Liver (tissue), 9 donors: Measurements from ENCODE around the gene ITIH6. TPM values are rescaled to one million over a fixed set of nuclear protein-coding genes. Genes with fewer than 3 reads are reported as not detected.

ENCODE experiments used
- DNase-seq: peaks from one replicate; pipeline ENCODE4 v3.0.0-alpha.2; 2017; ENCODE audit warnings: low spot score
- H3K27ac ChIP-seq, 2 donors: one replicate each; pipeline ENCODE4 v1.7.0; 2013; ENCODE audit warnings: inconsistent platforms in 2 of 2, low read length in 2 of 2, control low read depth in 1 of 2, low read depth in 1 of 2, mild to moderate bottlenecking in 1 of 2
- H3K27me3 ChIP-seq, 4 donors: one replicate each; pipeline versions ENCODE4 v1.6.1 to v1.7.0; 2013; ENCODE audit warnings: low read length in 3 of 4, inconsistent platforms in 1 of 4, mild to moderate bottlenecking in 1 of 4, moderate library complexity in 1 of 4; ENCODE audit not compliant: control insufficient read depth in 4 of 4, insufficient read depth in 4 of 4
- H3K36me3 ChIP-seq, 4 donors: one replicate each; pipeline versions ENCODE4 v1.6.1 to v1.7.0; 2013; ENCODE audit warnings: low read length in 3 of 4, mild to moderate bottlenecking in 3 of 4, low read depth in 1 of 4, moderate library complexity in 1 of 4; ENCODE audit not compliant: control insufficient read depth in 4 of 4, insufficient read depth in 3 of 4
- H3K4me1 ChIP-seq, 4 donors: one replicate each; pipeline versions ENCODE4 v1.6.1 to v1.7.0; 2013; ENCODE audit warnings: low read length in 3 of 4, mild to moderate bottlenecking in 3 of 4, moderate library complexity in 1 of 4; ENCODE audit not compliant: control insufficient read depth in 4 of 4, insufficient read depth in 4 of 4
- H3K4me3 ChIP-seq, 3 donors: one replicate each; pipeline versions ENCODE4 v1.6.1 to v1.7.0; 2013; ENCODE audit warnings: low read length in 3 of 3, control low read depth in 1 of 3, low read depth in 1 of 3, mild to moderate bottlenecking in 1 of 3
- H3K9ac ChIP-seq, 2 donors: one replicate each; pipeline ENCODE4 v1.7.0; 2013; ENCODE audit warnings: low read length in 2 of 2, mild to moderate bottlenecking in 2 of 2, moderate library complexity in 2 of 2, control low read depth in 1 of 2, low read depth in 1 of 2
- H3K9me3 ChIP-seq, 4 donors: one replicate each; pipeline versions ENCODE4 v1.6.1 to v1.7.0; 2013; ENCODE audit warnings: low read length in 3 of 4; ENCODE audit not compliant: control insufficient read depth in 4 of 4
- ATF3 ChIP-seq: IDR thresholded peaks from 2 replicates; pipeline ENCODE4 v1.6.1; 2016; ENCODE audit warnings: antibody characterized with exemption
- CTCF ChIP-seq: fragments of 150-350 bp; IDR thresholded peaks from 2 replicates; pipeline ENCODE4 v1.5.1; 2017; ENCODE audit warnings: improper control_type of control experiment, low read depth, low read length; ENCODE audit not compliant: missing input control
- EGR1 ChIP-seq, 2 donors: IDR thresholded peaks; 2 replicates each; pipeline ENCODE4 v1.6.1; 2016 to 2018; ENCODE audit warnings: antibody characterized with exemption in 2 of 2, low read depth in 2 of 2
- FOXA1 ChIP-seq: IDR thresholded peaks from 2 replicates; pipeline ENCODE4 v1.6.1; 2016; ENCODE audit warnings: antibody characterized with exemption
- FOXA2 ChIP-seq: IDR thresholded peaks from 2 replicates; pipeline ENCODE4 v1.6.1; 2016; ENCODE audit warnings: antibody characterized with exemption
- GABPA ChIP-seq, 2 donors: IDR thresholded peaks in 1 of 2; conservative IDR thresholded peaks in 1 of 2; 2 replicates each; pipeline ENCODE4 v1.6.1; 2016; ENCODE audit warnings: antibody characterized with exemption in 2 of 2, mild to moderate bottlenecking in 1 of 2, moderate library complexity in 1 of 2
- HNF4A ChIP-seq, 2 donors: conservative IDR thresholded peaks; 2 replicates each; pipeline ENCODE4 v1.6.1; 2016; ENCODE audit warnings: antibody characterized with exemption in 2 of 2, mild to moderate bottlenecking in 2 of 2
- HNF4G ChIP-seq: IDR thresholded peaks from 2 replicates; pipeline ENCODE4 v1.6.1; 2016; ENCODE audit warnings: antibody characterized with exemption
- JUND ChIP-seq, 2 donors: IDR thresholded peaks; 2 replicates each; pipeline ENCODE4 v1.6.1; 2016; ENCODE audit warnings: antibody characterized with exemption in 2 of 2
- MAX ChIP-seq: IDR thresholded peaks from 2 replicates; pipeline ENCODE4 v1.6.1; 2016; ENCODE audit warnings: antibody characterized with exemption
- NR2F2 ChIP-seq: IDR thresholded peaks from 2 replicates; pipeline ENCODE4 v1.6.1; 2016; ENCODE audit warnings: antibody characterized with exemption
- RAD21 ChIP-seq, 2 donors: IDR thresholded peaks; 2 replicates each; pipeline ENCODE4 v1.6.1; 2016; ENCODE audit warnings: antibody characterized with exemption in 2 of 2, mild to moderate bottlenecking in 2 of 2
- REST ChIP-seq: IDR thresholded peaks from 2 replicates; pipeline ENCODE4 v1.6.1; 2016; ENCODE audit warnings: antibody characterized with exemption, mild to moderate bottlenecking
- RXRA ChIP-seq, 2 donors: IDR thresholded peaks; 2 replicates each; pipeline ENCODE4 v1.6.1; 2017 to 2018; ENCODE audit warnings: antibody characterized with exemption in 2 of 2, mild to moderate bottlenecking in 1 of 2
- SP1 ChIP-seq: IDR thresholded peaks from 2 replicates; pipeline ENCODE4 v1.6.1; 2018; ENCODE audit warnings: antibody characterized with exemption, mild to moderate bottlenecking
- TAF1 ChIP-seq: conservative IDR thresholded peaks from 2 replicates; pipeline ENCODE4 v1.6.1; 2016; ENCODE audit warnings: antibody characterized with exemption, mild to moderate bottlenecking
- YY1 ChIP-seq: IDR thresholded peaks from 2 replicates; pipeline ENCODE4 v1.6.1; 2016; ENCODE audit warnings: antibody characterized with exemption, mild to moderate bottlenecking
- ZBTB33 ChIP-seq: IDR thresholded peaks from 2 replicates; pipeline ENCODE4 v1.6.1; 2016; ENCODE audit warnings: antibody characterized with exemption
- polyA plus RNA-seq, 2 donors: library from polyadenylated mRNA; stranded (reverse) in 1 of 2; unstranded in 1 of 2; fragments of 200-250 nt in 1 of 2; fragments of >200 nt in 1 of 2; fragmentation: Nextera tagmentation in 1 of 2; extraction: Ambion mirVana in 1 of 2; gene quantifications; one replicate each; pipeline versions ENCODE4 v1.2.1 to v1.2.3, GENCODE V29; 2013 to 2015
- total RNA-seq, 2 donors: library from RNA; depleted of rRNA; stranded (reverse); fragments of >200 nt; gene quantifications; one replicate each; pipeline ENCODE4 v1.2.3, GENCODE V29; 2014
- donor health status: healthy.
- donor health status: healthy.
- donor health status: healthy.
- donor health status: healthy.
- donor health status: healthy.

The ITIH6 gene
- total and polyA plus RNA-seq, 4 donors: not detected

DNA sequence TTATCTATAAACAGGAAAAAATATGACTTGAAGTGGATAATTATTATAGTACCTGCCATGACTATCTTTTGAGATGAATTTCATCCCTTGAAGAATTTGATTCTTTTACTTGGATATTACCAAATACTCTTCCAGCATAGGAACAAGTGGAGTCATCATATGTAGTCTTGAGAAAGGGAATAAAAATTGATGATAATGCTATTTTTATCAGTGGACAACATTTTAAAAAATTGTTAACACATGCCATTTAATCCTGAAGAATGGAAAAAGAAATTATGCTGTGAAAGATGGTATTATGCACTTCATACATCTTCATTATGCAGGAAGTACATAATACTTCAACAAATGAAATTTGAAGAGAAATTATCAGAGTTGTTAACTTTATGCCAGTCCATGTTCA is 83.6 kb downstream of the ITIH6 start:
- no peak for TF ChIP-seq SP1
- no peak for TF ChIP-seq MAX
- no peak for TF ChIP-seq JUND (IDR thresholded peaks at IDR 0.05)
- no peak for TF ChIP-seq EGR1 (IDR thresholded peaks at IDR 0.05; ENCODE audit: low read depth in 2 of 2)
- TF ChIP-seq FOXA1: no peak
- no peak for TF ChIP-seq YY1
- no peak for TF ChIP-seq RAD21 (IDR thresholded peaks at IDR 0.05)
- TF ChIP-seq TAF1: no peak
- TF ChIP-seq HNF4G: no peak
- no peak for TF ChIP-seq RXRA (IDR thresholded peaks at IDR 0.05)
- no peak for TF ChIP-seq NR2F2
- no peak for TF ChIP-seq FOXA2
- no peak for TF ChIP-seq ATF3
- no peak for TF ChIP-seq HNF4A (conservative IDR thresholded peaks at IDR 0.05)
- no peak for TF ChIP-seq REST
- no peak for TF ChIP-seq CTCF
- no peak for TF ChIP-seq ZBTB33
- no peak for TF ChIP-seq GABPA (IDR thresholded peaks at IDR 0.05 in 1 of 2, conservative IDR thresholded peaks at IDR 0.05 in 1 of 2)
- no peak for DNase-seq
- no peaks in the 10 kb centered on the region for H3K9me3 ChIP-seq

More for the DNA sequence above, 83.6 kb downstream of the ITIH6 start:
- H3K27me3 ChIP-seq: no peaks in the 10 kb centered on the region
- H3K4me1 ChIP-seq: peaks cover 0 to 20% (median 8%) of the 10 kb centered on the region in 4 donors
- H3K4me3 ChIP-seq: no peak overlapping the region
- H3K36me3 ChIP-seq: no peaks in the 10 kb centered on the region
- H3K27ac ChIP-seq: no peak overlapping the region
- no peak overlapping the region for H3K9ac ChIP-seq
